Cerebellar cortex (tissue), 1 donor: ENCODE data around the gene ASNSD1.
"Not testable (repeated sequence)": the region's sequence is repeated elsewhere in the genome, so short reads cannot be mapped to it uniquely, and the experiment has no call there.

Experiments
- DNase-seq: peaks from one replicate; pipeline ENCODE4 v3.0.0-alpha.2; 2015; ENCODE audit warnings: low spot score

Gene ASNSD1

GRCh38 chr2:189646521-189646920, 14.7 kb upstream of the ASNSD1 start:
- DNase-seq: no peak

GRCh38 chr2:189648846-189649509, 12.3 kb upstream of the ASNSD1 start:
- DNase-seq: no peak

- DNase-seq: no peak
These were observed 10.0 kb upstream of the ASNSD1 start for GRCh38 chr2:189651284-189651683.

GRCh38 chr2:189653464-189653863, 7.8 kb upstream of the ASNSD1 start:
- not testable (repeated sequence) for DNase-seq

GRCh38 chr2:189654641-189655040, 6.6 kb upstream of the ASNSD1 start:
- DNase-seq: no peak

- no peak for DNase-seq
These were observed 3.4 kb upstream of the ASNSD1 start for GRCh38 chr2:189657867-189658266.

GRCh38 chr2:189658306-189659212, 2.7 kb upstream of the ASNSD1 start:
- DNase-seq: no peak

GRCh38 chr2:189659734-189660133, 1.5 kb upstream of the ASNSD1 start:
- DNase-seq: no peak

- no peak for DNase-seq
These were observed 484 bp upstream of the ASNSD1 start for GRCh38 chr2:189660803-189661147.

- no peak for DNase-seq
These were observed 680 bp downstream of the ASNSD1 start for GRCh38 chr2:189661957-189662321.

- DNase-seq: no peak
These were observed 1.5 kb downstream of the ASNSD1 start for GRCh38 chr2:189662669-189663226.

- DNase-seq: not testable (repeated sequence)
These were observed 2.1 kb downstream of the ASNSD1 start for GRCh38 chr2:189663319-189663718.

GRCh38 chr2:189669913-189670312, 8.7 kb downstream of the ASNSD1 start:
- DNase-seq: no peak

- peak; percentile 47 for DNase-seq
These were observed 12.6 kb downstream of the ASNSD1 start for GRCh38 chr2:189673661-189674373.

GRCh38 chr2:189674374-189675112, 13.3 kb downstream of the ASNSD1 start, which contains the start of gene ANKAR:
TSS of gene ANKAR (plus strand) at chr2:189674670. CDS start at chr2:189676491, 1,821 bp downstream.
- DNase-seq: peak; percentile 82

- DNase-seq: no peak
These were observed 15.2 kb downstream of the ASNSD1 start for GRCh38 chr2:189676471-189676870.

GRCh38 chr2:189679226-189679625, 18.0 kb downstream of the ASNSD1 start:
- no peak for DNase-seq

- DNase-seq: no peak
These were observed 19.9 kb downstream of the ASNSD1 start for GRCh38 chr2:189681203-189681602.

- DNase-seq: no peak
These were observed 20.6 kb downstream of the ASNSD1 start for GRCh38 chr2:189681903-189682302.

GRCh38 chr2:189683348-189683747, 22.1 kb downstream of the ASNSD1 start:
- DNase-seq: no peak

- DNase-seq: no peak
These were observed 23.6 kb downstream of the ASNSD1 start for GRCh38 chr2:189684811-189685210.
